ENCODE measurements around the gene COL25A1.

COL25A1 gene

GRCh38 chr4:108917255-108917654 lies 385.2 kb downstream of the COL25A1 start:
- no peak for DNase-seq (ENCODE audit: low read depth)
- no peak overlapping the region for H3K4me3 ChIP-seq (ENCODE audit: low read depth, low read length)
- no peak for TF ChIP-seq POLR2A (IDR thresholded peaks at IDR 0.05; ENCODE audit: extremely low read depth, insufficient read length)
- TF ChIP-seq CTCF (IDR thresholded peaks at IDR 0.05; ENCODE audit: low read depth, low read length), result no peak
- no peak for TF ChIP-seq MAX (IDR thresholded peaks at IDR 0.05; ENCODE audit: low read depth, low read length)
- no peak for TF ChIP-seq MYC (IDR thresholded peaks at IDR 0.05; ENCODE audit: low read depth, low read length)

- H3K4me3 ChIP-seq (ENCODE audit: low read depth, low read length), result no peak overlapping the region
- no peak for TF ChIP-seq CTCF (IDR thresholded peaks at IDR 0.05; ENCODE audit: low read depth, low read length)
- TF ChIP-seq POLR2A (IDR thresholded peaks at IDR 0.05; ENCODE audit: extremely low read depth, insufficient read length), result no peak
- TF ChIP-seq MAX (IDR thresholded peaks at IDR 0.05; ENCODE audit: low read depth, low read length), result no peak
- TF ChIP-seq MYC (IDR thresholded peaks at IDR 0.05; ENCODE audit: low read depth, low read length), result no peak
- no peak for DNase-seq (ENCODE audit: low read depth)
Measured at GRCh38 chr4:108916638-108917037, 385.8 kb downstream of the COL25A1 start.

GRCh38 chr4:108906866-108907367 lies 395.5 kb downstream of the COL25A1 start:
- TF ChIP-seq CTCF (IDR thresholded peaks at IDR 0.05; ENCODE audit: low read depth, low read length), result no peak
- no peak for TF ChIP-seq MAX (IDR thresholded peaks at IDR 0.05; ENCODE audit: low read depth, low read length)
- DNase-seq (ENCODE audit: low read depth), result no peak
- no peak overlapping the region for H3K4me3 ChIP-seq (ENCODE audit: low read depth, low read length)

- TF ChIP-seq MAX (IDR thresholded peaks at IDR 0.05; ENCODE audit: low read depth, low read length) (no peak), MYC (IDR thresholded peaks at IDR 0.05; ENCODE audit: low read depth, low read length) (no peak), POLR2A (IDR thresholded peaks at IDR 0.05; ENCODE audit: extremely low read depth, insufficient read length) (no peak), CTCF (IDR thresholded peaks at IDR 0.05; ENCODE audit: low read depth, low read length) (no peak)
Measured at GRCh38 chr4:108906006-108906405, 396.5 kb downstream of the COL25A1 start.

GRCh38 chr4:108903464-108904221 lies 398.8 kb downstream of the COL25A1 start:
- no peak overlapping the region for H3K4me3 ChIP-seq (ENCODE audit: low read depth, low read length)
- DNase-seq (ENCODE audit: low read depth), result no peak
- TF ChIP-seq MYC (IDR thresholded peaks at IDR 0.05; ENCODE audit: low read depth, low read length), result no peak

More at GRCh38 chr4:108906006-108906405, 396.5 kb downstream of the COL25A1 start:
- no peak for DNase-seq (ENCODE audit: low read depth)
- H3K4me3 ChIP-seq (ENCODE audit: low read depth, low read length), result no peak overlapping the region

- TF ChIP-seq MAX (IDR thresholded peaks at IDR 0.05; ENCODE audit: low read depth, low read length) (no peak), POLR2A (IDR thresholded peaks at IDR 0.05; ENCODE audit: extremely low read depth, insufficient read length) (no peak), CTCF (IDR thresholded peaks at IDR 0.05; ENCODE audit: low read depth, low read length) (no peak), MYC (IDR thresholded peaks at IDR 0.05; ENCODE audit: low read depth, low read length) (no peak)
- DNase-seq (ENCODE audit: low read depth), result no peak
Measured at GRCh38 chr4:108902769-108903168, 399.7 kb downstream of the COL25A1 start.

More at GRCh38 chr4:108902769-108903168, 399.7 kb downstream of the COL25A1 start:
- H3K4me3 ChIP-seq (ENCODE audit: low read depth, low read length), result no peak overlapping the region

Measured in NB4 (cell line).